Measurements from ENCODE around the gene SDF2L1.

DNA sequence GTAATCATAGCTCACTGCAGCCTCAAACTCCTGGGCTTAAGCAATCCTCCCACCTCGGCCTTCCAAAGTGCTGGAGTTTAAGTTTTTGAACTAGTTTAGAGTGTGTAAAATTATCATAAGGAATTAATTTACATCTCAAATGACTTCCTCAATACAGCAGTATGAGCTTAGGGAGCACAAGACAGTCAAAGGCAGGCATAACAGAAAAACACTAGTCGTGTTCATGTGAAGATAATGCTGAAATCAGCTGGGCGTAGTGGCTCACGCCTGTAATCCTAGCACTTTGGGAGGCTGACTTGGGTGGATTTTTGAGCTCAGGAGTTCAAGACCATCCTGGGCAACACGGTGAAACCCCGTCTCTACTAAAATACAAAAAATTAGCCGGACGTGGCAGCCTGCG is 38.1 kb upstream of the SDF2L1 start:
- TF ChIP-seq CTCF (conservative IDR thresholded peaks at IDR 0.05; ENCODE audit: low read length), result no peak
- no peak for TF ChIP-seq EZH2phosphoT487 (IDR thresholded peaks at IDR 0.05; ENCODE audit: borderline replicate concordance, low read depth, low read length)
